Right atrium auricular region (tissue), 2 donors: ENCODE data around the gene CDH13. TPM values are rescaled to one million over a fixed set of nuclear protein-coding genes. Genes with fewer than 3 reads are reported as not detected.
"Not testable (repeated sequence)": the region's sequence is repeated elsewhere in the genome, so short reads cannot be mapped to it uniquely, and the experiment has no call there.

ENCODE experiments used
- DNase-seq: peaks from one replicate; pipeline ENCODE4 v3.0.0-alpha.2; 2019; ENCODE audit warnings: low spot score
- H3K27ac ChIP-seq, 2 donors: fragments of 200-600 bp; sonication (generic); 1 replicate in 1 of 2; 2 replicates in 1 of 2; pipeline ENCODE4 v1.5.1; 2016 to 2019
- H3K27me3 ChIP-seq, 2 donors: fragments of 200-600 bp; sonication (generic); one replicate each; pipeline versions ENCODE4 v1.5.1 to v1.6.0; 2017 to 2019
- H3K36me3 ChIP-seq: fragments of 200-600 bp; sonication (generic); one replicate; pipeline ENCODE4 v1.5.1; 2016
- H3K4me1 ChIP-seq, 2 donors: fragments of 200-600 bp; sonication (generic); one replicate each; pipeline versions ENCODE4 v1.5.1 to v1.6.0; 2017 to 2019
- H3K4me3 ChIP-seq, 2 donors: fragments of 200-600 bp; sonication (generic); 1 replicate in 1 of 2; 2 replicates in 1 of 2; pipeline ENCODE4 v1.5.1; 2017 to 2019; ENCODE audit warnings: mild to moderate bottlenecking in 1 of 2, moderate library complexity in 1 of 2
- H3K9me3 ChIP-seq, 2 donors: fragments of 200-600 bp; sonication (generic); one replicate each; pipeline ENCODE4 v1.5.1; 2019
- CTCF ChIP-seq, 2 donors: fragments of 200-600 bp; sonication (generic); IDR thresholded peaks; one replicate each; pipeline ENCODE4 v1.5.1; 2019; ENCODE audit warnings: antibody characterized with exemption in 2 of 2
- total RNA-seq, 2 donors: library from RNA; depleted of rRNA; stranded (reverse); fragments of >200 nt; gene quantifications; one replicate each; pipeline ENCODE4 v1.1.0, GENCODE V29; 2016

CDH13 gene
- total RNA-seq, 2 donors from 2014 or later, result 75.4 to 85.9 TPM

GRCh38 chr16:82926500-82926899, 299.7 kb downstream of the CDH13 start:
- Histone ChIP-seq H3K4me3 (no peak overlapping the region), H3K27ac (no peak overlapping the region), H3K36me3 (no peaks in the 10 kb centered on the region), H3K9me3 (no peaks in the 10 kb centered on the region), H3K27me3 (no peaks in the 10 kb centered on the region), H3K4me1 (no peaks in the 10 kb centered on the region)
- DNase-seq, result no peak
- no peak for TF ChIP-seq CTCF (IDR thresholded peaks at IDR 0.05)

GRCh38 chr16:82933933-82934332, 307.2 kb downstream of the CDH13 start:
- not testable (repeated sequence) for H3K4me3 ChIP-seq, H3K27me3 ChIP-seq, DNase-seq, H3K9me3 ChIP-seq, H3K27ac ChIP-seq, H3K4me1 ChIP-seq, H3K36me3 ChIP-seq

- Histone ChIP-seq H3K4me1 (no peaks in the 10 kb centered on the region), H3K4me3 (no peak overlapping the region), H3K27ac (no peak overlapping the region), H3K9me3 (no peaks in the 10 kb centered on the region), H3K36me3 (no peaks in the 10 kb centered on the region), H3K27me3 (no peaks in the 10 kb centered on the region)
- DNase-seq, result no peak
- no peak for TF ChIP-seq CTCF (IDR thresholded peaks at IDR 0.05)
Observed at GRCh38 chr16:82935766-82936165, 309.0 kb downstream of the CDH13 start.

GRCh38 chr16:82936941-82937551, 310.3 kb downstream of the CDH13 start:
- no peak for TF ChIP-seq CTCF (IDR thresholded peaks at IDR 0.05)
- no peak for DNase-seq
- H3K36me3 ChIP-seq, result no peaks in the 10 kb centered on the region

GRCh38 chr16:82937926-82938520, 311.3 kb downstream of the CDH13 start:
- no peak for TF ChIP-seq CTCF (IDR thresholded peaks at IDR 0.05)
- DNase-seq, result no peak
- H3K4me1 ChIP-seq, result no peaks in the 10 kb centered on the region

More at GRCh38 chr16:82936941-82937551, 310.3 kb downstream of the CDH13 start:
- no peak overlapping the region for H3K4me3 ChIP-seq
- no peaks in the 10 kb centered on the region for H3K4me1 ChIP-seq
- no peaks in the 10 kb centered on the region for H3K9me3 ChIP-seq
- no peak overlapping the region for H3K27ac ChIP-seq
- H3K27me3 ChIP-seq, result no peaks in the 10 kb centered on the region

GRCh38 chr16:82943371-82943770, 316.6 kb downstream of the CDH13 start:
- no peaks in the 10 kb centered on the region for H3K27me3 ChIP-seq
- no peak overlapping the region for H3K4me3 ChIP-seq
- no peak for TF ChIP-seq CTCF (IDR thresholded peaks at IDR 0.05)
- DNase-seq, result no peak
- H3K36me3 ChIP-seq, result no peaks in the 10 kb centered on the region
- no peak overlapping the region for H3K27ac ChIP-seq
- H3K4me1 ChIP-seq, result peaks cover 0 to 6% of the 10 kb centered on the region in 2 donors
- H3K9me3 ChIP-seq, result no peaks in the 10 kb centered on the region

More at GRCh38 chr16:82937926-82938520, 311.3 kb downstream of the CDH13 start:
- H3K36me3 ChIP-seq, result no peaks in the 10 kb centered on the region
- H3K27me3 ChIP-seq, result no peaks in the 10 kb centered on the region
- H3K4me3 ChIP-seq, result no peak overlapping the region
- no peak overlapping the region for H3K27ac ChIP-seq
- no peaks in the 10 kb centered on the region for H3K9me3 ChIP-seq
